GM12878 (cell line): ENCODE results near the gene FGGY. TPM values are rescaled to one million over a fixed set of nuclear protein-coding genes. Genes with fewer than 3 reads are reported as not detected.

Experiments used
- ATAC-seq: fragments of 200-7000 bp; cut with Tn5 transposase; 3 replicates; pipeline ENCODE4 v1.9.1; 2020; ENCODE audit warnings: mild to moderate bottlenecking, moderate library complexity
- BruUV-seq: library from RNA; stranded (reverse); fragments of 400-500 nt; replicated peaks from 2 replicates; lab custom pipeline; 2021; lab: Mats Ljungman, UMichigan
- CTCF ChIA-PET: fragments of 300-600 bp; sonication (Branson Sonifier 250); formaldehyde crosslinking; extraction: SDS; loops from one replicate; lab custom pipeline; 2021; ENCODE audit warnings: inconsistent platforms; lab: Yijun Ruan, JAX
- POLR2A ChIA-PET: fragments of 350-600 bp; formaldehyde crosslinking; extraction: SDS; loops from one replicate; lab custom pipeline; 2021; ENCODE audit warnings: inconsistent platforms; lab: Charles Lee
- RAD21 ChIA-PET: fragments of 300-600 bp; sonication (Branson Sonifier 250); formaldehyde crosslinking; loops from one replicate; lab custom pipeline; 2023; ENCODE audit warnings: antibody characterized with exemption; ENCODE audit not compliant: unreplicated experiment; lab: Charles Lee
- SMC1A ChIA-PET: fragments of 300-600 bp; sonication (Branson Sonifier 250); formaldehyde crosslinking; loops from one replicate; lab custom pipeline; 2023; ENCODE audit not compliant: unreplicated experiment, uncharacterized antibody; lab: Charles Lee
- DNase-seq: peaks from one replicate; pipeline ENCODE4 v3.0.0-alpha.2; 2011; ENCODE audit warnings: low read depth, low spot score
- FAIRE-seq: peaks from 3 replicates; lab custom pipeline; 2011; peaks lifted over from hg19 to GRCh38; lab: Jason Lieb, UNC
- H2AFZ ChIP-seq: 2 replicates; pipeline ENCODE4 v1.6.0; 2011; ENCODE audit warnings: low read depth, low read length, control low read depth; ENCODE audit not compliant: control insufficient read depth
- H3K27ac ChIP-seq: 2 replicates; pipeline ENCODE4 v1.5.1; 2011; ENCODE audit warnings: control low read depth; ENCODE audit not compliant: control insufficient read depth, insufficient read depth
- H3K27me3 ChIP-seq, 2 experiments: replicated peaks in 1 of 2; 2 replicates each; pipeline versions ENCODE4 v1.6.0 to v1.6.1; 2011; ENCODE audit warnings: low read length in 1 of 2; ENCODE audit not compliant: control insufficient read depth in 2 of 2, insufficient read depth in 2 of 2
- H3K36me3 ChIP-seq, 2 experiments: 2 replicates each; pipeline ENCODE4 v1.5.1; 2011; ENCODE audit warnings: low read length in 1 of 2; ENCODE audit not compliant: control insufficient read depth in 2 of 2, insufficient read depth in 2 of 2
- H3K4me1 ChIP-seq: 2 replicates; pipeline ENCODE4 v1.6.1; 2011; ENCODE audit warnings: mild to moderate bottlenecking, low read length, moderate library complexity, mixed read lengths; ENCODE audit not compliant: control insufficient read depth, insufficient read depth
- H3K4me2 ChIP-seq: 2 replicates; pipeline ENCODE4 v1.6.0; 2011; ENCODE audit warnings: control low read depth; ENCODE audit not compliant: control insufficient read depth, insufficient read depth
- H3K4me3 ChIP-seq: fragments of 200-600 bp; sonication (generic); 2 replicates; pipeline ENCODE4 v1.5.1; 2016
- H3K79me2 ChIP-seq: 2 replicates; pipeline ENCODE4 v1.6.0; 2011; ENCODE audit warnings: low read length; ENCODE audit not compliant: control insufficient read depth, insufficient read depth
- H3K9ac ChIP-seq: 2 replicates; pipeline ENCODE4 v1.8.0; 2011; ENCODE audit warnings: low read length, control low read depth, mixed read lengths; ENCODE audit not compliant: control insufficient read depth, insufficient read depth
- H3K9me3 ChIP-seq: replicated peaks from 3 replicates; pipeline ENCODE4 v1.5.1; 2011; ENCODE audit warnings: mild to moderate bottlenecking, low read length; ENCODE audit not compliant: control insufficient read depth, insufficient read depth
- H4K20me1 ChIP-seq: 2 replicates; pipeline ENCODE4 v1.6.0; 2011; ENCODE audit not compliant: control insufficient read depth, insufficient read depth
- ATF3 ChIP-seq: IDR thresholded peaks from 2 replicates; pipeline ENCODE4 v1.6.1; 2011; ENCODE audit warnings: low read depth, mild to moderate bottlenecking, low read length, moderate library complexity, borderline replicate concordance; ENCODE audit errors: extremely low read depth
- BCL3 ChIP-seq: IDR thresholded peaks from 2 replicates; pipeline ENCODE4 v1.6.1; 2011; ENCODE audit warnings: borderline replicate concordance, low read depth, mild to moderate bottlenecking, moderate library complexity, low read length; ENCODE audit not compliant: insufficient read depth, poor library complexity, severe bottlenecking
- BHLHE40 ChIP-seq, 2 experiments: fragments of 450-650 bp in 1 of 2; IDR thresholded peaks; 2 replicates each; pipeline ENCODE4 v1.6.1; 2011 to 2017; ENCODE audit warnings: low read depth in 2 of 2, borderline replicate concordance in 1 of 2, improper control_type of control experiment in 1 of 2, low read length in 1 of 2, mild to moderate bottlenecking in 1 of 2
- CTCF ChIP-seq, 3 experiments: IDR thresholded peaks in 2 of 3; conservative IDR thresholded peaks in 1 of 3; 2 replicates each; pipeline ENCODE4 v1.5.1; 2011; ENCODE audit warnings: low read depth in 3 of 3, low read length in 3 of 3, mild to moderate bottlenecking in 3 of 3, control low read depth in 2 of 3, moderate library complexity in 2 of 3, inconsistent platforms in 1 of 3, mixed read lengths in 1 of 3; ENCODE audit not compliant: control insufficient read depth in 2 of 3, insufficient read depth in 1 of 3; ENCODE audit errors: extremely low read depth in 1 of 3
- DPF2 ChIP-seq: fragments of 450-650 bp; IDR thresholded peaks from 2 replicates; pipeline ENCODE4 v1.6.1; 2017; ENCODE audit warnings: mild to moderate bottlenecking
- IRF3 ChIP-seq: fragments of 450-650 bp; IDR thresholded peaks from 2 replicates; pipeline ENCODE4 v1.6.1; 2014; ENCODE audit warnings: mild to moderate bottlenecking
- KLF5 ChIP-seq: fragments of 450-650 bp; IDR thresholded peaks from 2 replicates; pipeline ENCODE4 v1.6.1; 2014; ENCODE audit warnings: mild to moderate bottlenecking; ENCODE audit not compliant: partially characterized antibody
- MYC ChIP-seq: IDR thresholded peaks from 2 replicates; pipeline ENCODE4 v1.6.1; 2011; ENCODE audit warnings: mild to moderate bottlenecking, low read length, moderate library complexity, inconsistent platforms; ENCODE audit not compliant: insufficient read depth, insufficient replicate concordance, insufficient read length, severe bottlenecking
- ZNF622 ChIP-seq: fragments of 450-650 bp; IDR thresholded peaks from 2 replicates; pipeline ENCODE4 v1.6.1; 2017; ENCODE audit warnings: mild to moderate bottlenecking, inconsistent platforms
- WGBS: methylation state at CpG from one replicate; pipeline ENCODE4 v1.1.6; 2016; ENCODE audit warnings: low lambda C conversion rate; ENCODE audit not compliant: insufficient replicate concordance, insufficient coverage; ENCODE audit errors: missing lambda C conversion rate; 5-methylcytosine and 5-hydroxymethylcytosine counted together
- in situ Hi-C: fragments of 300-500 bp; cut with MboI; formaldehyde crosslinking; loops from 9 replicates; pipeline ENCODE4 v1.14.3; 2018; ENCODE audit warnings: mixed read lengths
- intact Hi-C: fragments of 100-400 bp; cut with micrococcal nuclease; formaldehyde crosslinking; loops from one replicate; pipeline ENCODE4 v1.14.2; 2022; ENCODE audit not compliant: unreplicated experiment
- polyA plus RNA-seq, 11 experiments: library from polyadenylated mRNA; depleted of rRNA in 4 of 11; unstranded in 6 of 11; stranded (reverse) in 5 of 11; fragments of >200 nt; fragmentation: Nextera tagmentation in 4 of 11; fragmentation: Illumina TruSeq in 1 of 11; extraction: Ambion mirVana in 4 of 11; extraction: Trizol in 1 of 11; gene quantifications; 1 replicate in 1 of 11; 2 replicates in 10 of 11; pipeline versions ENCODE4 v1.2.1 to v1.2.3, GENCODE V29; 2011 to 2016; ENCODE audit warnings: inconsistent platforms in 2 of 11, missing spikeins in 2 of 11, low read depth in 1 of 11
- total RNA-seq, 4 experiments: library from RNA; depleted of rRNA in 3 of 4; stranded (reverse); fragments of >200 nt in 3 of 4; fragmentation: Illumina TruSeq in 1 of 4; extraction: Trizol in 1 of 4; gene quantifications; 2 replicates each; pipeline versions ENCODE4 v1.2.1 to v1.2.3, GENCODE V29; 2013 to 2021

The FGGY gene
- total and polyA plus RNA-seq, 10 of the 15 experiments (the other 5 are each of a cell fraction or from before 2014, with no cell fraction given) = 6.2 to 11.9 (median 7.5) TPM

GRCh38 chr1:59678040-59678439 is 381.1 kb downstream of the FGGY start:
- CTCF ChIA-PET = interaction anchor here (2.8 kb wide), 1 partner anchor 21 kb away, joined by 10 read pairs; no protein-coding TSS in a partner anchor
- 89% methylated on average over 1 of the region's 1 CpG for WGBS

GRCh38 chr1:59678493-59679228 is 381.8 kb downstream of the FGGY start:
- Histone ChIP-seq H4K20me1 (no peaks in the 10 kb centered on the region), H3K27ac (no peak overlapping the region), H3K4me2 (no peak overlapping the region), H3K27me3 (no peaks in the 10 kb centered on the region), H3K36me3 (no peaks in the 10 kb centered on the region), H3K9ac (no peak overlapping the region), H3K4me1 (no peaks in the 10 kb centered on the region; the same call in 1 of the 2 replicates), H3K79me2 (no peaks in the 10 kb centered on the region), H3K9me3 (no peaks in the 10 kb centered on the region), H3K4me3 (no peak overlapping the region), H2AFZ (no peak overlapping the region)
- FAIRE-seq (no peak), DNase-seq (no peak), ATAC-seq (no peak)
- in situ Hi-C loops = no loop called here
- SMC1A ChIA-PET = interaction anchor here (1.0 to 1.6 kb wide), 5 partner anchors 9 to 898 kb away, joined by 3 to 5 read pairs (median 3); no protein-coding TSS in a partner anchor
- intact Hi-C loops = no loop called here
- no TSS peak for BruUV-seq
- POLR2A ChIA-PET = no interaction called here
- WGBS = 57% methylated on average over 3 of the region's 3 CpGs
- RAD21 ChIA-PET = interaction anchor here (1.1 to 1.5 kb wide), 2 partner anchors 20 to 897 kb away, joined by 3 to 4 read pairs; no protein-coding TSS in a partner anchor
- CTCF ChIA-PET = interaction anchor here (1.4 to 2.8 kb wide), 2 partner anchors 18 to 20 kb away, joined by 4 to 10 read pairs; no protein-coding TSS in a partner anchor
- TF ChIP-seq BCL3 (no peak), BHLHE40 (IDR thresholded peaks at IDR 0.05; ENCODE audit: borderline replicate concordance in 1 of 2, low read depth in 2 of 2, low read length in 1 of 2) (no peak), KLF5 (no peak), CTCF (IDR thresholded peaks at IDR 0.05 in 2 of 3, conservative IDR thresholded peaks at IDR 0.05 in 1 of 3; ENCODE audit: control insufficient read depth in 2 of 3, extremely low read depth in 1 of 3, insufficient read depth in 1 of 3, low read depth in 3 of 3, low read length in 3 of 3) (no peak), DPF2 (no peak), IRF3 (no peak)

More at GRCh38 chr1:59678040-59678439, 381.1 kb downstream of the FGGY start:
- in situ Hi-C loops (no loop called here), intact Hi-C loops (no loop called here)
- TF ChIP-seq MYC (no peak), ATF3 (no peak), ZNF622 (no peak)
- Histone ChIP-seq H3K4me2 (no peak overlapping the region), H3K9ac (no peak overlapping the region), H3K36me3 (no peaks in the 10 kb centered on the region), H3K27me3 (no peaks in the 10 kb centered on the region), H3K4me1 (no peaks in the 10 kb centered on the region; the same call in 1 of the 2 replicates), H3K27ac (no peak overlapping the region), H3K79me2 (no peaks in the 10 kb centered on the region), H2AFZ (no peak overlapping the region), H3K9me3 (no peaks in the 10 kb centered on the region), H4K20me1 (no peaks in the 10 kb centered on the region), H3K4me3 (no peak overlapping the region)
- no peak for DNase-seq
- FAIRE-seq = no peak
- no TSS peak for BruUV-seq
- ChIA-PET RAD21 (no interaction called here), SMC1A (interaction anchor here (1.0 to 1.6 kb wide), 5 partner anchors 9 to 897 kb away, joined by 3 to 5 read pairs (median 3); no protein-coding TSS in a partner anchor), POLR2A (no interaction called here)
- no peak for ATAC-seq
